ENCODE data around the gene CELF4.

CELF4 gene

DNA sequence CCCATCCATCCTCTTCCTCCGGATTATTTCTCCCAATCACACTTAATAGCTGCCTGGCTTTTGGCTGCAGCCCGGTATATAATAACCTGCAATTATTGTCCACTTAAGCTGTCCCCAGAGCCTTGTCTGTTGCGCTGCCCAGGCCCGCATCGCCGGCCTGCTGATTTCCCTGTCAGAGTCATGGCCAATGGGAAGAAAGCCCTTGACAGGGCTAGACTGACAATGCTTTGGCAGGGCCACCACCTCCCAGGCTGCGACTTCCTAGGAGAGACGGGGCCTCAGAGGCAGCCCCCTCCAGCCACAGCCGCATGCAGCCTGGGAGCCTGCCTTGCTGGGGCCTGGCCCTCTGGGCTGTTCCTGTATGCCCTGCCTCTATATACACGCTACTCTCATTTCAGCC, 10.0 kb upstream of the CELF4 start:
- intact Hi-C loops (cut with DNase I), result no loop called here
- DNase-seq, result peak in 2 of 10 donors; percentile 1 to 74

DNA sequence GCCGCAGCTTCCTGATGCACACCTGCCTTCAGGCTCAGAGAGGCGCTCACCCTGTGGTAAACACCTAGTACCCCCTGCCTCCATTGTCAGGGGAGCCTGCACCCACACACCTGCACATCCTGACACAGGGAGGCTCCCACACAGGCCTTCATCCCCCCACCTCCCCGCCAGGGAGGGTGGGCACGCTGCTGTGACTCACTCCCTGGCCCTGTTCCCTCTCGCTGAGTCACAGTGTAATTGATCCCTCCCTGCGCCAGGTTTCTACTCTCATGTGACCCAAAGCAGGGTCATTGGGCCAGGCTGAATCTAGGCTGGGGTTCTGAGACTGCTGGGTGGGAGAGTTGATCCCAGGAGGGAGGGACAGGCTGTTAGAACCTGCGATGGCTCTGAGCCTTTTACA, 8.5 kb upstream of the CELF4 start:
- DNase-seq, result peak in 2 of 10 donors; percentile 1 to 61
- intact Hi-C loops (cut with DNase I), result no loop called here

DNA sequence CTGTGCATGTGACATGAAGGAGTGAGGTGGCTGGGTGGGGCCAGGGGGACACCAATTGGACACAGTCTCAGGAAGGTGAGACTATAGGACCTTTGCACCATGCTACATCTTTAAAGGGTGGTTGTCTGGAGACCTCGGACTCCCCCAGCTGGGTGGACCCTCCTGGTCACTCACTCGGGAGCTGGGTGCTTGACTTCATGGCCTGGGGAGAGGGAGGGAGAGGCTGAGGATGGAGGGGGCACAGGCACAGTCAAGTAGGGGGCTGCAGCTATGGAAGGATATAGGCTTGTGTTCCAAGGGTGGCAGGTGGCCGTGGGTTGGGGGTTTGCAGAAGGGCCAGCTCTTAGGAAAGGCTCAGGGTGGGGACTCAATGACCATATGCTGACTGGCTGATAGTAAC, 7.1 kb upstream of the CELF4 start:
- intact Hi-C loops (cut with DNase I), result no loop called here
- peak in 2 of 10 donors; percentile 1 to 59 for DNase-seq

DNA sequence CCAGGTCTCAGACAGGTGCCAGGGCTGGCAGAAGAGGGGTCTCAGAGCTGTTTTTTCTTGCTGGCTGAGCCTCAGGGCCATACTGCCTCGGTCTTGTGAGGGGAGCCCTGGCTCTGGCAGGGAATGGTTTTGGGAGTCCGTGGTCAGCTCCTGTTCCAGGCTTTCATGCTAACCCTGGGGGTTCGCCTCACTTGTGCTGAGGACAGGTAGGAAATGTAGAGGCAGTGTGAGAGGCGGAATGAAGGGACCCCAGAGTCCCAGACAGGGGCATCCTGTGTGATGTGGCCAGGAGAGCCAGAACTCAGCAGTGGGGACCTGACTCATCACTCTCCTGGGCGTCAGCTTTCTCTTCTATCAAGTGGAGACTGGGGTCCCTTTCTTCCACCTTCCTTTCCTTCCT, 5.7 kb upstream of the CELF4 start:
- intact Hi-C loops (cut with DNase I), result no loop called here
- DNase-seq, result peak in 1 of 10 donors; percentile 1

DNA sequence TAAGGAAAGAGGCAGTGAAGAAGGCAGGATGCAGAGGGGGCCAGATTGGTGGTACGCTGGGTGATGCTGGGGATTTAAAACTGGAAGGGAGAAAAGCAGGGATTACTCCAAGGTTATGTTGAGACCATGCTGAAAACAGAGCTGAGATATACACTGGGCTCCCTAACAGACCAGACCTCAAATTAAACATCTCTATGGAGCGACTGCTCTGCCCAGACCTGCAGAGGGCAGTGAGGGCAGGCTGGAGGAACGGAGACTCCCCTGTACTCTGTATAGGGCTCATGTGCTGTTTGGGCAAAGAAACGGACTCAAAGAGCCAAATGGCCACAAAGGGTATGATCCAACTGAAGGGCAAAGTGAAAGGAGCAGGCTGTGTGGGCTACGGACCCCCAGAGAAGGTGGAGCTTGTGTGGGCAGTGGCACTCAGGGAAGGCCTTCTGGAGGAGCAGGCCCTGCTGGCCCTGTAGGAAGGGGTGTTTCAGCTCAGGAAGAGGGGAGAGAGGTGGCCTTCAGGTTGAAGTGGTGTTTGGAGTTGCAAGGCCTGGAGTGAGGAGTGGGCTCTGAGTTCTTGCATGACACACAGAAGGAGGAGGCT, 4.8 kb upstream of the CELF4 start:
- no peak for DNase-seq
- intact Hi-C loops (cut with DNase I), result no loop called here

DNA sequence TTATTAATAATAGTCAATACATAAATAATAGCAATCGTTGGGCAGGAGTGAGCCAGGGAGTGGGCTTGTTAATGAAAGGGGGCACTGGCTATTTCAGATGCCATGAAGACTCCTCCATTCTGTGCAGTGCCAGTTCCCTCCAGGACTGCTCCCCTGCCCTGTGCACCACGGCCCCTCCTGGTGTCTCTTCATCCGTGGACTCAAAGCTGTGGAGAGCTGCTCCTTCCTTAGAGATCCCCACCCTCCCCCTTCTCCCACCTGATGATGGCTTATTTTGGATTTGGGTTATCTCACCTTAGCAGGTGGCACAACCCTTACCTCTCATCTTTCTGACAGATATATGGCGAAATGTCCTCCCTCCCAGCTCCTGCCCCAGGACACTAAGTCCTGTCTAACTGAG, 3.1 kb upstream of the CELF4 start:
- intact Hi-C loops (cut with DNase I), result loop anchor here (10.0 kb wide), 1 partner anchor 206 kb away; no protein-coding TSS in a partner anchor

DNA sequence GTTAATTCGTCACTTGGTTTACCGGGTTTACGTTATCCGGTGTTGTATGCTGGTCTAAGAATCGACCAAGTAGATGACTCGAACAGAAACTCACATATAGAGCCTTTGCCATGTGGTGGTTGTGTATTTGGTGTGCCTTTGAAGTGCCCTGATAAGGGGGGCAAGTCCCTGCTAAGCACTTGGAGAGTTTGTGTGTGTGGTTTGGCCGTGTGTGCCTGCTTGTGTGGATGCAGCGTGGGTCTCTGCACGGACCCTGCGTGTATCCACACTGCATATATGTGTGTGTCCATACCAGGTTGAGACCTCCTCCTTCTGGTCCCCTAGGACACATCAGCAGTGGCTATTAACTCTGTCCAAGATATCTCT, 2.4 kb upstream of the CELF4 start:
- peak in 1 of 10 donors; percentile 32 for DNase-seq
- intact Hi-C loops (cut with DNase I), result loop anchor here (10.0 kb wide), 1 partner anchor 207 kb away; no protein-coding TSS in a partner anchor

More for the DNA sequence above, 3.1 kb upstream of the CELF4 start:
- DNase-seq, result peak in 1 of 10 donors; percentile 69

DNA sequence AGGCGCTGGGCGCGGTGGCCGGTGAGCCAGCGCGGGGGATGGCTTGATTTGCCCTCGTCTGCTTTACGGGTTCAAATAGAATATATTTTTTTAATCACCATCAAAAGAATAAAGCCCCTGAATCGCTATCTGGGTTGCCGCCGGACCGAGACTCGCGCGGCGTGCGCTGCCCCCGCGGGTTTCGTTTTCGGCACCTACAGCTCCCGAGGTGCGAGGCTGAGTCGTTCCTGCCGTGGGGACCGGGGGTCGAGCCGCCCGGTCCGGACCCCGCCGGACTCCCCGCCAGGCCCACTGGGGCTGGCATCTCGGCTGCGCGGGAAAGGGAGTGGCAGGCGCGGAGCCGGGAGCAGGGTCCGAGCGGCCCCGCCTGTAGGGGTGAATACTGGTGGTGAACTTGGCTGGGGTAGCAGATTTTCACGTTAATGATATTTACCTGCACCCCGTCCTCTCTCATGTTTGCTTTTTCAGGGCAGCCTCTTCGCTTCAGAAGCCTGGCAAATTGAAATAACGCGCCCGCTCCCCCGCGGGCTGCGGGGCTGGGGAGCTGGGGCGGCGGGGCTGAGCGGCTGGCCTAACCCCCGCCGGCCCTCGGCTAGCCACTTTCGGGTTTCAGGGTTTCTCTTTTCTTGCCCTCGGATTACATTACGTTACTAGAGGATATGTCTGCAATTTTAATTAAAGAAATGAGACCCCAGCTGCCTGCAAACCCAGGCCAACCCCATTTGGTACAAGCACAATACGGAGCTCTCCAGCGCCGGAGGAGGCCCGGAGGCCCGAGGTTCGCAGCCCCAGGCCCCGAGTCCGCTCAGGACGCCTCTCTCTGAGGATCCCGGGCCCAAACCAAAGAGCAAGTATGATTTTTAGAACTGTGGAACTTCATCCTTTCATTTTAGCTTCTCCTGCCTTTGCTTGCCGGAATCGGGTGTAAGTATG, 1.7 kb upstream of the CELF4 start:
- DNase-seq, result peak in 3 of 10 donors; percentile 78 to 88 (median 80)

DNA sequence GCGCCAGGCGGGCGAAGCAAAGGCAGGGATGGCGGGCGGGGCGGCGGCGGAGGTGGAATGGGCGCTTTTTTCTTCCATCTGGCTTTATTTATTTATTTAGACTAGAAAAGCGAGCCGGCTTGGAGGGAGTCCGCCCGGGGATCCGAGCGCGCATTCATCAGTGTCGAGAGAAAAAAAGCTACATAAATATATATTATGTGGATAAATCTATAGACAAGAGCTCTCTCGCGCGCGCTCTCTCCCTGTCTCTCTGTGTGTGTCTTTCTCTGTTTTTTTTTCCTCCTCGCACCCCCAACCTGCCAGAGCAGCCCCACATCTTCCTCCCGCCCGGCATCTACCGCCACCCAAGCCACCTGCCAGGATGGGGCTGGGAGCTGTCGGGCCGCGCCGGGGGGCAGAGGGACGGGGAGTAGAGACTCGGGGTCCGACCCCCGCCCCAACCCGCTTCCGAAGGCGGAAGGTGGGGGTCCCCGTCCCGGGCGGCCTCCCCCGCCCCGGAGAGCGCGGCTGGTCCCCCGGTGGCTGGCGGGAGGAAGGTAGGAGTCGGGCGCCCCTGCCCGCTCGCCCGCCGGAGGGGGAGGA, 972 bp upstream of the CELF4 start:
- intact Hi-C loops (cut with DNase I), result loop anchor here (10.0 kb wide), 1 partner anchor 208 kb away; no protein-coding TSS in a partner anchor
- peak in 5 of 10 donors; percentile 48 to 90 (median 82) for DNase-seq

More for the DNA sequence above, 1.7 kb upstream of the CELF4 start:
- intact Hi-C loops (cut with DNase I), result loop anchor here (10.0 kb wide), 1 partner anchor 207 kb away; no protein-coding TSS in a partner anchor

DNA sequence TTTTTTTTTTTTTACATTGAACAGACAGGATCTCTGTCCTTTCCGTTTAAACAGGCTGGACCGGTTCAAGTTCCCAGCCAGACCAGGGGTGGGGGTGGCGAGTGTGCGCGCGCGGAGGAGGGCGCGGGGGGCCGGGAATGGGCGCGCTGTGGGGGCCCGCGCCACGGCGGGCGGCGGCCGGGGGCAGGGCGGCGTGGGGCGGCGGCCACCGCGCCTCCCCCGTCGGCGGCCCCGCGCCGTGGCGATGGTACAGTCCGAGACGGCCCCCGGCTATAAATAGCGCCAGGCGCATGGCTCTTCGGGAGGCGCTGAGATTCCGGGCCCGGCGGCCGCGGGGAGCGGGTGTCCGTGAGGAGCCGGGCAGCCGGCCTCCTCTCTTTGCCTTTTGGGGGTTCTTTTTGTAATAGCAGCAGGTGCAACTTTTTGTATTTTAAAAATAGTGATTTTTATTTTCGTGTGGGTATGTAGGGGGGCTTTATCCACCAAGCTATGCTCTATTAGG, 430 bp upstream of the CELF4 start:
- DNase-seq, result peak; percentile 61 to 96 (median 80)
- intact Hi-C loops (cut with DNase I), result loop anchor here (10.0 kb wide), 1 partner anchor 209 kb away; no protein-coding TSS in a partner anchor

DNA sequence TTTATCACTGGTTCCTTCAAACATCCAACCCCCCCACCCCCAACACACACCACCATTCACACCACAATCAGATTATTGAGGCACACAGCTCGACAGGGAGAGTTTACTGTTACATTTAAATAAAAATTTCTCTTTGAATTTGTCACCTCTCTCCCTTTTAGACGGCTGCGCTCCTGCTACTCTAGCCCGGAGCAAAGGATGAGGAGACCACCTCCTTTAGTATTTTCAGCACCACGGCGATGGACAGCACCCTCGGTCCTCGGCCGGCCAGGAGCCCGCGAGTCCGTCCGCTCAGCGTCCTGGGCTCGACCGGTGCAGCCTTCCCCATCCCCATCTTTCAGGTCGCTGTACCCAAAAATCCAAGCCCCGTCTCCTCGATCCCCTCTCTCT, 892 bp downstream of the CELF4 start:
- peak in 7 of 10 donors; percentile 46 to 91 (median 75) for DNase-seq
- intact Hi-C loops (cut with DNase I), result loop anchor here (10.0 kb wide), 1 partner anchor 210 kb away; no protein-coding TSS in a partner anchor

DNA sequence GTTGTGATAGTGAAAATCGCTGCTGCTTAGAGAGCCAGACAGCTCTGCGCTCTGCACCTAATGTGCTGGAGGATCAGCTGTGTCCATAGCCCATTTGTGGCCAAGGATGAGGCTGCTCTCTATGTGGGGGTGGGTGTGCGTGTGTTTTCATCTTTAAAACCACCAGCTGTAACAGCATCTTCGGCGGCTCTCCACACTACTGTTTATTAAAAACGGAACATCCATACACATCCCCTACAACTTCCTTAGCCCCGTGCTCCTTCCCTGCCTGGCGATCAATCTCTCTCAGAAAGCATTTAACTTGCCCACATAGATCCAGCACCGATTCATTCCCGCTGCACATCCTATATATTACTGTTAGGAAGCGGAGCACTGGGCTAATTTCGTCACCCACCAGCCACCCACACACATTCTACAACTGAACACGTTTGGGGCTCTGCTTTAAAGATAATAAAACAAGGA, 1.6 kb downstream of the CELF4 start:
- peak in 3 of 10 donors; percentile 35 to 71 (median 55) for DNase-seq
- intact Hi-C loops (cut with DNase I), result loop anchor here (10.0 kb wide), 1 partner anchor 211 kb away; no protein-coding TSS in a partner anchor

DNA sequence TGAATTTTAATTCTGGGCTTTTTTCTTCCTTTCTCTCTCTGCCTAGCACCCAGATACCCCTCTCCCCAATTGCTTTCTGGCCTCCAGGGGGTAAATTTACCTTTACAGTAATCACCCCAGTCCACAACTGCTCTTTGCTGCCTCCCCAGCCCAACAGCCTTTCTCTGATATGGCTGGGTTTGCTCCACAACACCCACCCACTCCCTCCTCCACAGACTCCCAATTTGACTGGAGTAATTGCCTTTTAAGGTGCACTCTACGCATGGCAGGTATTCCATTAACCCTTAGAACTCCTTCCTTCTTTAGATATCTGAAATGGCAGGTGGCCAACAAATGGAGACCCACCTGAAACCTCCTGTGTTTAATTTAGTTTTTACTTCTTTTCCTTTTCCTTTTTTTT, 3.6 kb downstream of the CELF4 start:
- DNase-seq, result no peak
- intact Hi-C loops (cut with DNase I), result loop anchor here (10.0 kb wide), 1 partner anchor 213 kb away; no protein-coding TSS in a partner anchor

DNA sequence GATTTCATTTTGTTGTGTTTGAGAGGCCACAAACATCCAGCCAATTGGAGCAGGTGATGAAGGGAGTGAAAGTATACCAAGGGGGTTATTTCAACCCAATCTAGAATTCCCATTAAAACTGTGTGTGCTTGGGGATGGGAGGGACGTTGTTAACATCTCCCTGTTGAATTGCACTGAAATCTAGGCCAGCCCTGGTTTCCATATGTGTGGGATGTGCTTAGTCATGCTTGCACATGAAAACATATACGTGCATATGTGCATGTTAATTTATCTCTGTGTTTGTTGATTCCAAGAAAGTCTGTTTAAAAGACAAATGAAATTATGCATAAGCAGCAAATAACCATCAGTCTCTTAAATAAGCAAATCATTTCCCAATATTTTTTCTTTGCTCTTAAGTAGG, 5.6 kb downstream of the CELF4 start:
- no peak for DNase-seq
- intact Hi-C loops (cut with DNase I), result loop anchor here (10.0 kb wide), 1 partner anchor 215 kb away; no protein-coding TSS in a partner anchor

DNA sequence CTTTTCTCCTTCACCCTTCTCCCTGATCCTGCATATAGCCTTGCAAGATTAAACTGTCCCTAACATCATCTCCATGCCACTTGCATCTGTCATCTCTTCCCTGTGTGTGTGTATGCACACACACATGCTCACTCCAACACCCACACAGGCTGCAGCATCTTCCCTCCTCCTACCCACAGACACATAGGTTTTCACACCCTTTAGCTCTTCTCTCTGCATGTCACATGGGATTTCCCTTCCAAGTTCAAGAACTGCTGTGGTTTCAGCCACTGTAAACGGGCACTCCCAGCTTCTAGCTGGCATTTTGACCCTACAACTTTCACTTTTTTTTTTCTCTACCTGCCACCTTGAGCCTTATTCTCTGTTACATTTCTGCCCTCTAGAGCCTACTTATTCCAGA, 6.4 kb downstream of the CELF4 start:
- intact Hi-C loops (cut with DNase I), result no loop called here
- peak in 1 of 10 donors; percentile 69 for DNase-seq

DNA sequence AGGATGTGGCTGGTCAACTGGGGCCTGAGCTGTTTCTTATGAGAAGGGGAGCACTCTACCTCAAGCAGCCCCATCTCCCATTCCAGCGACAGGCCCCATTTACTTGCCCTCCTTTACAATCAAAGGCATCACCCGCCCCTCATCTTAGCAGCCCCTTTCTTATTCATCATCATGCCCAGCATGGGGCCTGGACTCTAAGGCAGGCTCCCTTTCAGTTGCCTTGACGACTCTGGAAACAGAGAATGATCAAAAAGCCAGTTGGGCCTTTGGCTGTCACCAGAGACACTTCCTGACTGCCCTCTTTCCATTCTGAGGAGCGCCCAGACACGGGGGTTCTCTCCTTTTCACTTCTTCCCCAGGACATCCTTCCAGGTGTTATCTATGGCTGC, 11.2 kb downstream of the CELF4 start:
- intact Hi-C loops (cut with DNase I), result no loop called here
- DNase-seq, result peak in 2 of 10 donors; percentile 3 to 33

DNA sequence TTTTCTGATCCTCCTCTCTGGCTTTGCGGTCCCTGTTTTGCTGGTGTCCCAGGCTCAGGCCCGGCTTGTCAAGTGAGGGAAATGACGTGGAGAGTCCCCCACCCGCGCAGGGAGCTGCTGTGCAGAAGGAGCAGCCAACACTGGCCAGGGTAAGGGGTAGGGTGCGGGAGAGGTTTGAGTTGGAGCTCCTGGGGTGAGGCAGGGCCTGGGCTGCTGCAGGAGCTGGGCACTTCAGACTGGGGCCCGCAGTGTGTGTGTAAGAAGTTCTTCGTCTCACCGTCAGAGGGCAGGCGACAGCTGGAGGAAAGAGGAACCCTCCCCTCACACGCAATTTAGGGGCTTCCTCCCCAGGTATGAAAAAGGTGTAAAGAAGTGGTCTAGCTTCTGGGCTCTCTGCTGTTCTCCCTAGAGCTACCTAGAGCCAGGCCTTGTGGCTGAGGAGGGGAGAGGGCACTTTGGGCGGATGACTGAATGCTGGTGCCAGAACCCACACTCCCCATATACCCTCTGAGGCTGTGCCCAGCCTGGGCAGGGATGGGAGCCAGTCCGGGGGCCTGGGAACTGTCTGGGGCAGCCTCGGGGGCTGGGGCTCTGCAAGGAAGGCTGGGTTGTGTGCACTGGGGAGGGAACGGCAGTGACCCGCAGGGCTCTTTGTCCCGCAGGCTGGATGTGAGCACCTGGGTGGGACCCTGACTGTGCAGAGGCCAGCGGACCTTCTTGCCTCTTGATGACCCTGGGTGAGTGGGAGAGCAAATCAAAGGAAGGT, 11.8 kb downstream of the CELF4 start:
- intact Hi-C loops (cut with DNase I), result no loop called here
- peak in 3 of 10 donors; percentile 64 to 84 (median 83) for DNase-seq

DNA sequence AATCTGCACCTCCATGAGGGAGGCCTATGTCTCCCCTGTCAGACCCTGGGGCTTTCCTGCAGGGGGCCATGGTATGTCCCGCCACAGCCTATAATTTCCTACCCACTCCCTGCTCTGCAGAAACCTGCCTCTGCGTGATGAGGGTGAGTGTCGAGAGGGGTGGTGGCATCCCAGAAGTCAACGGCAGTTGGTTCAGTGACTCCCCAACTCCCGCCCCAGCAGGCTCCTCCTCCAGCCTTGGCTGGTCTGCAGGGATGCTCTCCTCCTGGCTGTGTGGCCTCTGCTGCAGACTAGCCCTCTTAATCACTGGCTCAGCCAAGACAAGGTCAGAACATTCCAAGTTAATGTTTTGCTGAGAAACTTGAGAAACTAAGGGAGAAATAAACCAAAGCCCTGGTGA, 13.3 kb downstream of the CELF4 start:
- intact Hi-C loops (cut with DNase I), result no loop called here
- DNase-seq, result peak in 2 of 10 donors; percentile 82 to 90

DNA sequence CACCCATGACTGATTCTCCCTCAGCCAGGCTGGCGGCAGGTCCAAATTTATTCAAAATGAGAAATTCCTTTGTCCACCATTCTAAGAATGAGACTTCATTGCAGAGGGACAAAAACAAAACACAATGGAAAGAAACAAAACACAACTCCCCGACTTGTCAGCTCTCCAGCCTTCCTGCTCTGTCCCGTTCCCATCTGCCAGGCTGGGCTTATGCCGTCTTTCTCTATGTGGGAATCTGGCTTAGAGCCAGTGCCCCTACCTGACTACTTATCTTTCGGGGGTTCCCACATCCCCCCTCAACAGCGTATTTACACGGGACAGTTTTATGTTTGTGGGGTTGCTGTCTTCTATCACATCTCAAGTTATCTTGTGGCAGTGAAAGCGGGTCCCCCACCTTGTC, 13.8 kb downstream of the CELF4 start:
- intact Hi-C loops (cut with DNase I), result no loop called here
- peak in 3 of 10 donors; percentile 14 to 42 (median 39) for DNase-seq

Data from posterior cingulate gyrus (tissue), 11 donors.